ENCODE results near the gene COL11A1. TPM values are rescaled to one million over a fixed set of nuclear protein-coding genes. Genes with fewer than 3 reads are reported as not detected.

COL11A1 gene
- total and polyA plus RNA-seq, 2 of the 4 experiments (the other 2 are of a cell fraction): 4.6 to 5.2 TPM

DNA sequence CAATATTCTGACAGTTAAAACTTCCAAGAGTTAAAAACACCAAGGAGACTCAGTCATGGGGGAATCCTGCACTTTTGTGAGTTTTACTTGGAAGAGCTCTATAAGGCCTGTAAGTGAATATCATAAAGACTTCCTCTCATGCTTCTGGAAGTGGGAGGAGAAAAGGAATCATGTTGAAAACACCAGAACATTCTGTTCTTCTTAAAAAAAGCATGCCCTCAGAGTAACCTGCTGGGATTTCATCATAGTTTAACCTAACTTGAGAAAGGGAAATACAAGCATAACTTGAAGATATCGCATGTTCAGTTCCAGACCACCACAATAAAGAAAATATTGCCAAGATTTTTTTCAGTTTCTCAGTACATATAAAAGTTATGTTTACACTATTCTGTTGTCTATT lies 51.9 kb downstream of the COL11A1 start:
- no peak for DNase-seq
- Histone ChIP-seq H3K9me1 (ENCODE audit: insufficient read depth, low read length) (no peaks in the 10 kb centered on the region), H3K4me3 (ENCODE audit: insufficient read depth, low read depth, low read length) (no peak overlapping the region), H3K18ac (ENCODE audit: low read depth, low read length) (no peak overlapping the region), H3K56ac (ENCODE audit: extremely low read depth, insufficient read depth, low read length) (no peak overlapping the region), H3K4me2 (ENCODE audit: low read depth, low read length) (no peak overlapping the region), H3K27ac (ENCODE audit: insufficient read depth, low read length) (no peak overlapping the region), H3K27me3 (ENCODE audit: control insufficient read depth, insufficient read depth, low read length) (no peaks in the 10 kb centered on the region), H3K23ac (ENCODE audit: low read depth, low read length) (no peak overlapping the region), H3K9me3 (ENCODE audit: control insufficient read depth, insufficient read depth, low read length) (no peaks in the 10 kb centered on the region), H2AK9ac (replicated peaks; ENCODE audit: low read depth, low read length, poor library complexity) (no peak overlapping the region), H3K4ac (ENCODE audit: low read depth, low read length) (no peak overlapping the region), H4K8ac (ENCODE audit: low read depth in 2 of 2, low read length in 2 of 2) (no peak overlapping the region), H4K20me1 (ENCODE audit: insufficient read depth, low read length) (no peaks in the 10 kb centered on the region), H2BK20ac (ENCODE audit: low read depth, low read length) (no peak overlapping the region), H3K9ac (ENCODE audit: low read depth, low read length) (no peak overlapping the region), H2BK15ac (ENCODE audit: low read depth, low read length) (no peak overlapping the region), H3K4me1 (ENCODE audit: control insufficient read depth, insufficient read depth, low read length) (no peaks in the 10 kb centered on the region), H3K79me1 (ENCODE audit: low read depth in 1 of 2, low read length in 2 of 2) (no peaks in the 10 kb centered on the region), H2BK5ac (ENCODE audit: low read depth, low read length, poor library complexity, severe bottlenecking) (no peak overlapping the region), H2AFZ (replicated peaks; ENCODE audit: low read length, poor library complexity) (no peak overlapping the region), H4K91ac (ENCODE audit: insufficient read depth, low read depth, low read length) (no peak overlapping the region), H2AK5ac (ENCODE audit: low read depth, low read length) (no peak overlapping the region), H4K5ac (ENCODE audit: low read depth, low read length) (no peak overlapping the region), H3K36me3 (ENCODE audit: control insufficient read depth, insufficient read depth, low read length) (no peaks in the 10 kb centered on the region), H3K14ac (replicated peaks; ENCODE audit: low read depth, low read length) (no peak overlapping the region), H2BK120ac (ENCODE audit: low read depth, low read length) (no peak overlapping the region)
- no CpG with 5 or more reads among the region's 1 CpG for WGBS, 2 experiments (ENCODE audit: extremely low coverage in 2 of 2, insufficient read length in 1 of 2)
- TF ChIP-seq MAFK (IDR thresholded peaks at IDR 0.05; ENCODE audit: low read depth, low read length) (no peak), RFX5 (IDR thresholded peaks at IDR 0.05; ENCODE audit: low read depth, low read length) (no peak), CHD1 (IDR thresholded peaks at IDR 0.05; ENCODE audit: low read depth, low read length) (no peak), CEBPB (IDR thresholded peaks at IDR 0.05; ENCODE audit: low read depth, low read length) (no peak), MAZ (IDR thresholded peaks at IDR 0.05; ENCODE audit: borderline replicate concordance, low read depth, low read length) (no peak), SMC3 (IDR thresholded peaks at IDR 0.05; ENCODE audit: low read depth, low read length) (no peak), MXI1 (IDR thresholded peaks at IDR 0.05; ENCODE audit: borderline replicate concordance, low read depth, low read length) (no peak), BHLHE40 (IDR thresholded peaks at IDR 0.05; ENCODE audit: low read depth, low read length) (no peak), FOS (IDR thresholded peaks at IDR 0.05; ENCODE audit: low read depth, low read length) (no peak), NFE2L2 (IDR thresholded peaks at IDR 0.05; ENCODE audit: low read depth, low read length) (no peak), RCOR1 (IDR thresholded peaks at IDR 0.05; ENCODE audit: insufficient replicate concordance, low read length) (no peak), RAD21 (IDR thresholded peaks at IDR 0.05; ENCODE audit: low read length) (no peak), POLR2A (IDR thresholded peaks at IDR 0.05; ENCODE audit: low read depth, low read length) (no peak)
- TF ChIP-seq, protein P1, sequence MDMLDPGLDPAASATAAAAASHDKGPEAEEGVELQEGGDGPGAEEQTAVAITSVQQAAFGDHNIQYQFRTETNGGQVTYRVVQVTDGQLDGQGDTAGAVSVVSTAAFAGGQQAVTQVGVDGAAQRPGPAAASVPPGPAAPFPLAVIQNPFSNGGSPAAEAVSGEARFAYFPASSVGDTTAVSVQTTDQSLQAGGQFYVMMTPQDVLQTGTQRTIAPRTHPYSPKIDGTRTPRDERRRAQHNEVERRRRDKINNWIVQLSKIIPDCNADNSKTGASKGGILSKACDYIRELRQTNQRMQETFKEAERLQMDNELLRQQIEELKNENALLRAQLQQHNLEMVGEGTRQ (IDR thresholded peaks at IDR 0.05; ENCODE audit: low read depth, low read length): no peak
- TF ChIP-seq, protein P2, sequence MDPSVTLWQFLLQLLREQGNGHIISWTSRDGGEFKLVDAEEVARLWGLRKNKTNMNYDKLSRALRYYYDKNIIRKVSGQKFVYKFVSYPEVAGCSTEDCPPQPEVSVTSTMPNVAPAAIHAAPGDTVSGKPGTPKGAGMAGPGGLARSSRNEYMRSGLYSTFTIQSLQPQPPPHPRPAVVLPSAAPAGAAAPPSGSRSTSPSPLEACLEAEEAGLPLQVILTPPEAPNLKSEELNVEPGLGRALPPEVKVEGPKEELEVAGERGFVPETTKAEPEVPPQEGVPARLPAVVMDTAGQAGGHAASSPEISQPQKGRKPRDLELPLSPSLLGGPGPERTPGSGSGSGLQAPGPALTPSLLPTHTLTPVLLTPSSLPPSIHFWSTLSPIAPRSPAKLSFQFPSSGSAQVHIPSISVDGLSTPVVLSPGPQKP (IDR thresholded peaks at IDR 0.05; ENCODE audit: borderline replicate concordance, low read depth, low read length): no peak
- TF ChIP-seq, protein P3, sequence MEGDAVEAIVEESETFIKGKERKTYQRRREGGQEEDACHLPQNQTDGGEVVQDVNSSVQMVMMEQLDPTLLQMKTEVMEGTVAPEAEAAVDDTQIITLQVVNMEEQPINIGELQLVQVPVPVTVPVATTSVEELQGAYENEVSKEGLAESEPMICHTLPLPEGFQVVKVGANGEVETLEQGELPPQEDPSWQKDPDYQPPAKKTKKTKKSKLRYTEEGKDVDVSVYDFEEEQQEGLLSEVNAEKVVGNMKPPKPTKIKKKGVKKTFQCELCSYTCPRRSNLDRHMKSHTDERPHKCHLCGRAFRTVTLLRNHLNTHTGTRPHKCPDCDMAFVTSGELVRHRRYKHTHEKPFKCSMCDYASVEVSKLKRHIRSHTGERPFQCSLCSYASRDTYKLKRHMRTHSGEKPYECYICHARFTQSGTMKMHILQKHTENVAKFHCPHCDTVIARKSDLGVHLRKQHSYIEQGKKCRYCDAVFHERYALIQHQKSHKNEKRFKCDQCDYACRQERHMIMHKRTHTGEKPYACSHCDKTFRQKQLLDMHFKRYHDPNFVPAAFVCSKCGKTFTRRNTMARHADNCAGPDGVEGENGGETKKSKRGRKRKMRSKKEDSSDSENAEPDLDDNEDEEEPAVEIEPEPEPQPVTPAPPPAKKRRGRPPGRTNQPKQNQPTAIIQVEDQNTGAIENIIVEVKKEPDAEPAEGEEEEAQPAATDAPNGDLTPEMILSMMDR (conservative IDR thresholded peaks at IDR 0.05; ENCODE audit: low read depth, low read length): no peak
- ATAC-seq (ENCODE audit: low read depth): no peak
- BruUV-seq (replicated peaks): no TSS peak
- dilution Hi-C loops (cut with HindIII; ENCODE audit: low sequenced_read_pairs, unreplicated experiment): no loop called here
- CTCF ChIA-PET: no interaction called here
- intact Hi-C loops (cut with micrococcal nuclease): no loop called here
- POLR2A ChIA-PET (ENCODE audit: unreplicated experiment): no interaction called here
- in situ Hi-C loops (cut with MboI; ENCODE audit: low sequenced_read_pairs): no loop called here

All from IMR-90 (cell line).